ENCODE results near the gene ADAMTS2. TPM values are rescaled to one million over a fixed set of nuclear protein-coding genes. Genes with fewer than 3 reads are reported as not detected.

Gene ADAMTS2
- total RNA-seq, 1 donor from 2014 or later = not detected

DNA sequence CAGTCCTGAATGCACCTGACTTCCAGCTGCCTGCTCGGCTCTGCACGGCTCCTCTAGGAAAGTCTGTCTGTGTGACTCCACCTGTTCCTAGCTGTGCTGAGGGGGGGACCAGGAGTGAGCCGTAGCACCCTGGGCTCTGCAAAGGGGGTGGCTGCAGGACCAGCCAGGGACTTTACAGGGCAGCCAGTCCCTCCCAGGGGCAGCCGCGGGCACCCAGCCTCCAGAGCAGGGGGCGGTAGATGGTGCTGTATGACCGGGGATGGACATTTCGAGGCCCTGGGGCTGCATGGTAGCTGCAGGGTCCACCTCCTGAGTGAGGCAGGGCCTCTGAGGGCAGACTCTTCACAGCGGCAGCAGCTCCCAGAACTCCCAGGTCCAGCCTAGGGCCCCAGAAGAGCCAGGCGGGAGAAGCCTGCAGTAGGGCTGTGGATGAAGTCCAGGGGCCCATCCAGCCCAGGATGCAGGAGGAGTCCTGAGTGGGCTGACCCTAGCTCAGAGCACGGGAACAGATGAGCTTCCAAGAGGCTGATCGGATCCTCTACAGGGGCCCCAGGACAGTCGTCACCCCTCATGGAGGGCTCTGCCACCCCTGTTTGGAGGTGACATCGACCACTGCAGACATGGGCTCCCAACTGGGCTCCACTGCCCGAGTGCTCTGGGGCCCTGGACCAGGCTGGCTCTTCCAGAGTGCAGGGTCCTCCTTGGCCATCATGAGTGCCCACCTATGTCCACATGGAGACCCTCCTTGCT is 179.7 kb downstream of the ADAMTS2 start:
- intact Hi-C loops (cut with micrococcal nuclease) = no loop called here
- Mint-ChIP-seq H3K36me3 (ENCODE audit: low read depth) (no peaks in the 10 kb centered on the region), H3K27ac (no peak overlapping the region)

DNA sequence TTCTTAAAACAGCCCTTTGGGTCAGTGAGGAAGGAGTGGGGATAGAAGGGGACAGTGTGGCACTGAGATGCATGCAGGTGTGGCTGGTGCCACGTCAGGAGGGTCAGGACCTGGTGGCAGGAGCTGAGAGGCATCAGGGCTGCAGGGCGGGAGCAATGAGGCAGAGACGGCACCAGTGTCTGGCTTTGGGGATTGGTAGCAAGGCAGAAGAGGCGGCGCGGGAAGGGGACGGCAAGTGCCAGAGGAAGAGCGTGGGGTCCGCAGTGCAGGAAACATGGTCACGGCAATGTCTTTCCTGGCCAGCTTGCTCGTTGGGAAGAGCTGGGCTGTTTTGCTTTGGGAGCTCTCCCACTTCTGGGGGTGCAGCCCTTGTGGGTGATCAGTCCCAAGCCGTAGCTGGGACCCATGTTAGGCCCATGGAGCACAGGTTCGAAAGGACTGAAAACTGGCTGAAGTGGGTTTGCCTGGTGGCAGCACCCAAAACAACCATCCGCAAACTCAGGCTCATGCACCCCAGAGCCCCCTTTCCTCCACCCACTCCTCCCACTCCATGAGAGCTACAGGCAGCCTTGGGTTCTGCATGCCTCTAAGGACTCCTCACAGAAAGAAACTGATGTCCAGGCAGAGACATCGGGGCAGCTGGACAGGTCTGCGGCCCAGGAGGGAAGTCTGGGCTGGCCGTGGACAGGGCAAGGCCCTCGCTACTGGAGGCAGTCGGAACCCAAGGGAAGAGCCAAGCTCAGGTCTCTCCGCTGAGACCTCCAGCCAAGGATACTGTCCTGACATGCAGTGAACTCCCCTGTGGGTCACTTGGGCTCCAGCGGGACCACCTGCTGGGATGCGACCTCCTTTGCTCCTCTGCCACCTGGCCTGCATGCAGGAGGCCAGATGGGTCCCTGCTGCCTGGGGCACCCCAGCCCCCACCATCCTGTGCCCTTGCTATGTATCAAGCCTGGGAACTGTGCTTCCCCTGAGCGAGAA is 180.6 kb downstream of the ADAMTS2 start:
- Mint-ChIP-seq H3K4me1 (ENCODE audit: low read depth) (no peaks in the 10 kb centered on the region), H3K27ac (no peak overlapping the region), H3K9me3 (peaks cover 6% of the 10 kb centered on the region), H3K27me3 (ENCODE audit: low read depth) (no peaks in the 10 kb centered on the region), H3K36me3 (ENCODE audit: low read depth) (no peaks in the 10 kb centered on the region), H3K4me3 (ENCODE audit: low read depth) (no peak overlapping the region)
- DNase-seq (ENCODE audit: low spot score) = no peak
- intact Hi-C loops (cut with micrococcal nuclease) = no loop called here

More for the DNA sequence above, 179.7 kb downstream of the ADAMTS2 start:
- no peaks in the 10 kb centered on the region for H3K4me1 Mint-ChIP-seq (ENCODE audit: low read depth)
- no peaks in the 10 kb centered on the region for H3K27me3 Mint-ChIP-seq (ENCODE audit: low read depth)
- H3K4me3 Mint-ChIP-seq (ENCODE audit: low read depth) = no peak overlapping the region
- no peak for DNase-seq (ENCODE audit: low spot score)
- H3K9me3 Mint-ChIP-seq = peaks cover 6% of the 10 kb centered on the region

DNA sequence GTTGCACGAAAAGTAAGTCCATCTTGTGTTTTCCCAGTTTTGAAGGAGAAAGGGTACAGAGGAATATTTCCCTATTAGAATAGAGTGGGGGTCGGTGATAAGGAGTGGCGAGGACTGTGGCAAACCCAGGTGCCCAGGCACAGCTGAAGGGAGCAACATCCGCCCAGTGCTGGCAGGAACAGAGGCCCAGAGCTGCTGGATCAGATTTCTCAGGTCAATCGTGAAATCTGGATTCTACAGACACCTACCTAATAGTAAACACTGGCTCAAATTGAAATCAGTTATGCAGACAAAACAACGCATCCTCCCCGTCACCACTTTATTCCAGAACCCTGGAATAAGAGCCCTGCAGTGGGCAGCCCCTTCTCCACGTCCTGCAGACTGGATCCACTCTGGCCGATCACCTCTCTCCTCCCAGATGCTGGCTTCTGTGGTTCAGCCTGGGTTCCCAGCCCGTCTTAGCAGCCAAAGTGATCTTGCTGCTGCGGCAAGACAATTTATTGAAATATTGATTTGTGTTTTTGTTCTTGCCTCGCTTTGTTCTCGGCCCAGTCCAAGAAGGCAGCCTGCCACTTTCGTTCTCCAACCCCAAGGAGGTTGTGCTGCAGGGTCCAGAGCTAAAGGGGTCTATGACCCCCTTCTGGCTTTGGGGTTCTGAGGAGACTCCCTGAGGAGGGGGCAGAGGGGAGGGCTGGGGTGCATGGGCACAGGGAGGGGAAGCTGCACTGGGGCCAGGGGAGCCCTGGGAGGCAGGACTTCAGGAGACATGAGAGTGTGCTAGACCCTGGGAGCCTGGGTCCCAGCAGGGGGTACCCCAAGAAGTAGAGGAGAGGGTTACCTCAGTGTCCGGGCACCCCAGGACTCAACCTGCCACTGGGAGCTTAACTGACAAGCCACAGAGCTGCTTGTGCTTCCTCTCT is 181.8 kb downstream of the ADAMTS2 start:
- Mint-ChIP-seq H3K36me3 (ENCODE audit: low read depth) (no peaks in the 10 kb centered on the region), H3K27me3 (ENCODE audit: low read depth) (no peaks in the 10 kb centered on the region), H3K4me3 (ENCODE audit: low read depth) (no peak overlapping the region), H3K4me1 (ENCODE audit: low read depth) (no peaks in the 10 kb centered on the region), H3K27ac (no peak overlapping the region), H3K9me3 (peaks cover 6% of the 10 kb centered on the region)
- intact Hi-C loops (cut with micrococcal nuclease) = no loop called here
- no peak for DNase-seq (ENCODE audit: low spot score)

DNA sequence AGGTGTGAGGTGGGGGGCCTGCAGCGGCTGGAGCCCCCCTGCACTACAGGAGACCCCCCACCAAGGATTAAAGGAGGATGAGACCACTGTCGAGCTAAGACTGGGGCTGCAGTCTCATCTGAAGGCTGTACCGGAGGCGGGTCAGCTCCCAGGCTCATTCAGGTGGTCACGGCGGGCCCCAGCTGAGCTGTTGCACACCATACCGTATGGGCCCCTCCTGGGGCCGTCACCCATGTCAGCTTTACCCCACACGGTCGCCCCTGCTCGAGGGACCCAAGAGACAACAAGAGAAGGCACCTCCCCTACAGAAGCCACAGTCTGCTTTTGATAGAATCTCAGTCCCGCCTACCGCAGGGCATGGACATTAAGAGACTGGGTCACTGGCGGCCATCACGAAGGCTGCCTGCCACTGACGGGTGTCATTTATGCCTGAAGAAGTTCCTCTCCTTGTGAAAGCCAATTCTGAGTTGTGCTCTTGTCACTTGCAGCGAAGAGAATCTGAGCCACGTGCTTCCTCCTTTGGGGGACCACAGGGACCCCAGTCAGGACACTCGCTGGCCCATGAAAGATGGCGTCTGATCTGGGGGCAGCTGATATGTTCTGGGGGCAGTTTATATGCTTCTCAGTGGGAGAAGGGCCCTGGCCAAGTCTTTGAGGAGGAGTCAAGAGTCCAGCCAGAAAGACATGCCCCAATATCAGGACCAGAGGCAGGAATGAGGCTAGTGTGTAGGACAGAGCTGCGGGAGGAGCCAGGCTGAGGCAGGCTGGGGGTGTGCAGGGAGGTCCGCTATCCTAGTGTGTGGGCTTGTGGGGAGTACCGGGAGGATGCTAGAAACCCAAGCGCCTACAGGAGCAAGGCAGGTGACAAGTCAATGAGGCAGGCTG is 182.7 kb downstream of the ADAMTS2 start:
- Mint-ChIP-seq H3K27me3 (ENCODE audit: low read depth) (no peaks in the 10 kb centered on the region), H3K36me3 (ENCODE audit: low read depth) (no peaks in the 10 kb centered on the region), H3K9me3 (peaks cover 6% of the 10 kb centered on the region), H3K27ac (no peak overlapping the region), H3K4me3 (ENCODE audit: low read depth) (no peak overlapping the region), H3K4me1 (ENCODE audit: low read depth) (no peaks in the 10 kb centered on the region)
- no peak for DNase-seq (ENCODE audit: low spot score)
- intact Hi-C loops (cut with micrococcal nuclease) = no loop called here

DNA sequence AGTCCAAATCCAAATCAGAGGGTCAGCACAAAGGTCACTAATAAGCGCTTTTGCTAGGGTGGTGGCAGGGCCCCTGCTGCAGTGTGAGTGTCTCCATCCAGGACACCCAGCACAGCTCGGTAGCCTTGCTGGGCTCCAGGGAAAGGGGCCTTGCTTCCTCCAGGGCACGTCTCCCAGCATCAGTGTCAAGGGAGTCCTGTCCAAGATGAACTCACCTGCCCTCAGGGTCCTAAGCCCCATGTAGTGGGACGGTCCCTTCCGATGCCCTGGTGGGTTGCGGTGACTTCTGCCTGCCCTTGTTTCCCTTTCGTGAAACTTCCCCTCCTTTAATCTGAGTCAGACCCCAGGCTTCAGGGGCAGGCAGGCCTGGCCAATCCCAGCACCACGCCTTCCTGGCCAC is 183.4 kb downstream of the ADAMTS2 start:
- DNase-seq (ENCODE audit: low spot score) = no peak
- Mint-ChIP-seq H3K36me3 (ENCODE audit: low read depth) (no peaks in the 10 kb centered on the region), H3K27ac (no peak overlapping the region), H3K27me3 (ENCODE audit: low read depth) (no peaks in the 10 kb centered on the region), H3K4me3 (ENCODE audit: low read depth) (no peak overlapping the region), H3K9me3 (peaks cover 6% of the 10 kb centered on the region), H3K4me1 (ENCODE audit: low read depth) (no peaks in the 10 kb centered on the region)
- intact Hi-C loops (cut with micrococcal nuclease) = no loop called here

DNA sequence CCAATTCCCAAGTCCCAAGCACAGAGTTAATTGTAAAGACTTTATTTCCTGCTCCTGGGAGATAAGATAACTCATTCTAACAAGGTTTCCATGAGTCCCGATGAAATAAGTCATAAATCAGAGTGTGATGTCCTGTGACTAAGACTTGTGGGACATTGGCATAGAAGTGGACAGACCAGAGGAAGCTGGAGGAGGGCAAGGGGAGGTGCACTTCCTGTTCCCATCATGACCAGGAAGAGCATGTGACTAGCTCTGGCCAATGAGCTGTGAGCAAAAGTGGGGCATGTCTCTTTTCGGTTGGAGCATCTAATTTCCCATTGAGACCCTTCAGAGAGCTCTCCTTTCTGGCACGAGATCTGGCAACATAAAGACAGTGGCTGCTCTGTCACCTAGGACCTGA is 184.7 kb downstream of the ADAMTS2 start:
- no peaks in the 10 kb centered on the region for H3K27me3 Mint-ChIP-seq (ENCODE audit: low read depth)
- H3K36me3 Mint-ChIP-seq (ENCODE audit: low read depth) = no peaks in the 10 kb centered on the region
- no peak overlapping the region for H3K27ac Mint-ChIP-seq
- no peak for DNase-seq (ENCODE audit: low spot score)
- intact Hi-C loops (cut with micrococcal nuclease) = no loop called here
- no peak overlapping the region for H3K4me3 Mint-ChIP-seq (ENCODE audit: low read depth)
- peaks cover 6% of the 10 kb centered on the region for H3K9me3 Mint-ChIP-seq
- no peaks in the 10 kb centered on the region for H3K4me1 Mint-ChIP-seq (ENCODE audit: low read depth)

DNA sequence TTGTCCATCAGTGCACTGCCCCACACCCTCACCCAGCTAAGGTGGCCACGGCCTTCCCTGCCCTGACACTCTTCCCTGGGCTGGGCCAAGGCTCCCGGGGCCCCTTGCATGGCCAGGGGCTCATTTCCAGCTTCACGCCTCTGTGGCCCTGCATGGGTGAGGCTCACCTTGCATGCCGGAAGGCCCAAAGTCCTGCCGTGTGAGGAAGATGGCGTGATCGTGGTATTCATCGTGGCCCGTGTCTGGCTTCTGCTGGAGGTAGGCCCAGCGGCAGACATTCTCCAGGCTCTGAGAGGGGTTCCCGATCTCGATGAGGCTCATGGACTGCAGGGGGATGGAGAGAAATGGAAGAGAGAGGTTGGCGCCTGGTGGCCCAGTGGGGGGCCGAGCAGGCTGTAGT is 186.7 kb downstream of the ADAMTS2 start:
- H3K9me3 Mint-ChIP-seq = peaks cover 6% of the 10 kb centered on the region

DNA sequence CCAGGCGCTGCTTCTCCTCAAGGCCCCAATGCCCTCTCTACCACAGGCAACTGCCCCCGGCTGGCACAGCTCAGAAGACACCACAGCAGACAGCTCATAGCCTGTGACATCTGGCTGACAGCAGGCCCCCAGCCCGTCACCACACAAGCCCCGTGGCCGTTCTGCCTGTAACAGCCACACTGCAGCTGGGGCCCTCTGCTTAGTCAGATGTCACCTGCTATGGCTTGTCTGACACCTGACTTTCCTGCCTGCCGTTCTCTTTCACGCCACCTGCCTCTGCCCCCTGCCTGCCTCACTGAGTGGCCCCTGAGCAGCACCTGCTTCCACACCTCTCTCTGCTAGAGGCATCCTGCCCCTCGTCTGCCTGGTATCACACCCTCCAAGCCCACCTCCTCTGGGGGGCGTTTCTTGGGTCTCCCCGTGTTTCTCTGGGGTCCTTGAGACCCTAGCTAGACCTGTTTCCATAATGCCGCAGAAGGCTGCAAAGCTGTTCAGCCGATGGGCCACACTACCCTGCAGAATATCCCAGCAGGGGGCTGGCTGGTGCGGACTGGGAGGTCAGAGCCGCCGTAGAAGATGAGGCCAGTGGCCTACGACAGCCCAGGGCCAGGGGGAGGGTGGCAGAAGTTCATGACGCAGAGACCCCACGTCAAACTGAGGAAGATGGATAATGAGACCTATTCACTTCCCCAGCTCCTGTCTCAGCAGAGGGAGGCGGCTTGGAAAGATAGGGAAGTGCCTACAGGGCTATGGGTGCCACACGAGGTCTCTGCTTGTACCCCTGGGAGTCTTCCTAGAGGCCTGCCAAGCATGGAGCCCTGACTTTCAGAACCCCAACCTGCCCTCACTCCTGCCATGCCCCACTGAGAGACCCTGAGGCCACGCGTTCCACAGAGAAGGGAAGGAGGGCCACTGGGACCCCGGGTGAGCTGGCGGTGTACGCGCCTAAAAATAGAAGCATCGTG is 190.0 kb downstream of the ADAMTS2 start:
- DNase-seq (ENCODE audit: low spot score) = no peak
- H3K27me3 Mint-ChIP-seq (ENCODE audit: low read depth) = no peaks in the 10 kb centered on the region
- no peak overlapping the region for H3K4me3 Mint-ChIP-seq (ENCODE audit: low read depth)
- no peak overlapping the region for H3K27ac Mint-ChIP-seq
- H3K9me3 Mint-ChIP-seq = no peaks in the 10 kb centered on the region
- no peaks in the 10 kb centered on the region for H3K36me3 Mint-ChIP-seq (ENCODE audit: low read depth)
- no peaks in the 10 kb centered on the region for H3K4me1 Mint-ChIP-seq (ENCODE audit: low read depth)
- intact Hi-C loops (cut with micrococcal nuclease) = no loop called here

More for the DNA sequence above, 186.7 kb downstream of the ADAMTS2 start:
- no peaks in the 10 kb centered on the region for H3K36me3 Mint-ChIP-seq (ENCODE audit: low read depth)
- no peak overlapping the region for H3K4me3 Mint-ChIP-seq (ENCODE audit: low read depth)
- H3K27me3 Mint-ChIP-seq (ENCODE audit: low read depth) = no peaks in the 10 kb centered on the region
- H3K27ac Mint-ChIP-seq = no peak overlapping the region
- intact Hi-C loops (cut with micrococcal nuclease) = no loop called here
- H3K4me1 Mint-ChIP-seq (ENCODE audit: low read depth) = no peaks in the 10 kb centered on the region
- no peak for DNase-seq (ENCODE audit: low spot score)

DNA sequence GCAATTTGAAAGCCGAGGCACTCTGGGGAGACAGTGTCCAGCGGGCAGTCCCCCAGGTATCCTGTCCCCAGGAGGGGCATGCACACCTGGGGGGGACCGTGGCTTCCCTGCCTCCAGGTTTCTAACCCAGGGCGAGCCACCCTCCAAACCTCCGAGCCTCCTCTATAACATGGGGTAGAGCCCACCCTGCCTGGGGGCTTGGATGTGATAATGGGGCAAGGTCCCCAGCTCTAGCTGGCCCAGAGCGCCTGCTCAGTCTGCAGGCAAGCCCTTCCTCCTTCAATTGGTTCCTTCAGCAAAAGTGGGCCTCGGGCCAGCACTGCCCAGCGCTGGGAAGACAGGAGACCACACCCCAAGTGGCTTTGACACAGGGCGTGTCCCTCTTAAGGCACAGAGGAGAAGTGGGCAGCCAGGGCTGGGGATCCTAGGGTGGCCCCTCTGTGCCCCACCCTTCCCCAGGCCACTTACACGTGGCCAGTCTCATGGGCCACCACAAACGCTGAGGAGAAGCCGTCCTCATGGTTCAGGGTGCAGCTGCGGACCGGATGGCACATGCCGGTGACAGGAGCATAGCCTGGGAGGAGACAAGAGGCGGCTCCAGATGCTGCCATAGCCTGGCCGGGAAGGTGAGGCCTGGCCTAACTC is 190.8 kb downstream of the ADAMTS2 start:
- intact Hi-C loops (cut with micrococcal nuclease) = no loop called here
- Mint-ChIP-seq H3K4me1 (ENCODE audit: low read depth) (no peaks in the 10 kb centered on the region), H3K36me3 (ENCODE audit: low read depth) (no peaks in the 10 kb centered on the region), H3K27ac (no peak overlapping the region), H3K4me3 (ENCODE audit: low read depth) (no peak overlapping the region), H3K9me3 (no peaks in the 10 kb centered on the region), H3K27me3 (ENCODE audit: low read depth) (no peaks in the 10 kb centered on the region)
- DNase-seq (ENCODE audit: low spot score) = no peak

DNA sequence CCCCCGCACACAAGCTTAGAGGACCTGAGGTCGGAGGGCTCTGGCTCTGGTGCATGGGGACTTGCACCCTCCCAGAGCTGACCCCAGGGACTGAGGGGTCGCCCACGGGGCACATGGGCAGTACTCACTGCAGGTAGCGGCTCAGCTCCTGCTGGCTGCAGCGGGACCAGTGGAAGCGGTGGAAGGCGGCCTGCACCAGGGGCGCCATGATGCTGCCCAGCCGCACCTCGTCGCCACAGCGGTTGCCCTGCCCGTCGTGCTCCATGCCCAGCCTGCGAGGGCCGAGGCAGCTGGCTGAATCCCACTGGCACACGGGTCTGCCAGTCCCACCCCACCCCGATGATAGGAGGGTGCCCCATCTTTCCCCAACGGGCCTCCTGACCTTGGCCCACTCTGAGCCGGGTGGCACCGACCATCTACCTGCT is 191.3 kb downstream of the ADAMTS2 start:
- no peak overlapping the region for H3K4me3 Mint-ChIP-seq (ENCODE audit: low read depth)
- no peak overlapping the region for H3K27ac Mint-ChIP-seq
- H3K9me3 Mint-ChIP-seq = no peaks in the 10 kb centered on the region
- H3K36me3 Mint-ChIP-seq (ENCODE audit: low read depth) = no peaks in the 10 kb centered on the region
- DNase-seq (ENCODE audit: low spot score) = no peak
- H3K27me3 Mint-ChIP-seq (ENCODE audit: low read depth) = no peaks in the 10 kb centered on the region
- no peaks in the 10 kb centered on the region for H3K4me1 Mint-ChIP-seq (ENCODE audit: low read depth)
- intact Hi-C loops (cut with micrococcal nuclease) = no loop called here

Data from activated T-helper 2 cell treated with anti-CD3 and anti-CD28 coated beads, Interferon-gamma antibody, Interleukin-2, Interleukin-4, amounts not matched to agents 10 μg/mL and 5 μg/mL and 100 μg/mL, durations not matched to agents 14 hours and 24 hours and 36 hours (primary cell).